Stimulated activated CD4-positive, alpha-beta T cell treated with anti-CD3 and anti-CD28 coated beads, Interleukin-12 subunit alpha, Interleukin-12 subunit beta, amount 100 ng/mL, for 48 hours (primary cell): Measurements from ENCODE around the gene LFNG.

Experiments used
- DNase-seq, 3 donors: peaks; one replicate each; pipeline ENCODE4 v3.0.0-alpha.2; 2020; ENCODE audit warnings: low read depth in 2 of 3, low spot score in 1 of 3

LFNG gene

DNA sequence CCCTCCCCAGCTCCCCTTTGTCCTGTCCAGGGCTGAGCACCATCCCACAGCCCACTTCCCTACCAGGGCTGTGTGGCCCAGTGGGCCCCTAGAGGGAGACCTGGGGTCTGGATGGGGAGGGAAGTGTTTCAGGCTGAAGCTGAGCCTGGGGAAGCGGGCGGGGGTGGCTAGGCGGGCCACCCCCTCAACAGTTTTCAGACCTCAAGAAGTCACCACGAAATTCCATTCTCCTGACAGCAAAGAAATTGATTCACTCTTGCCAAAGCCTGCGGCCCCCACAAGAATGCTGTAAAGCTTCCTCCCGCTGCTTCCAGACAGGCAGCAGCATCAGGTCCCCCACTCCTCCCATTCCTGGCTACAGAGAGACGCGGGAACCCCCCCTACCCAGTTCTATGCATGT, 2.5 kb upstream of the LFNG start:
- no peak for DNase-seq

DNA sequence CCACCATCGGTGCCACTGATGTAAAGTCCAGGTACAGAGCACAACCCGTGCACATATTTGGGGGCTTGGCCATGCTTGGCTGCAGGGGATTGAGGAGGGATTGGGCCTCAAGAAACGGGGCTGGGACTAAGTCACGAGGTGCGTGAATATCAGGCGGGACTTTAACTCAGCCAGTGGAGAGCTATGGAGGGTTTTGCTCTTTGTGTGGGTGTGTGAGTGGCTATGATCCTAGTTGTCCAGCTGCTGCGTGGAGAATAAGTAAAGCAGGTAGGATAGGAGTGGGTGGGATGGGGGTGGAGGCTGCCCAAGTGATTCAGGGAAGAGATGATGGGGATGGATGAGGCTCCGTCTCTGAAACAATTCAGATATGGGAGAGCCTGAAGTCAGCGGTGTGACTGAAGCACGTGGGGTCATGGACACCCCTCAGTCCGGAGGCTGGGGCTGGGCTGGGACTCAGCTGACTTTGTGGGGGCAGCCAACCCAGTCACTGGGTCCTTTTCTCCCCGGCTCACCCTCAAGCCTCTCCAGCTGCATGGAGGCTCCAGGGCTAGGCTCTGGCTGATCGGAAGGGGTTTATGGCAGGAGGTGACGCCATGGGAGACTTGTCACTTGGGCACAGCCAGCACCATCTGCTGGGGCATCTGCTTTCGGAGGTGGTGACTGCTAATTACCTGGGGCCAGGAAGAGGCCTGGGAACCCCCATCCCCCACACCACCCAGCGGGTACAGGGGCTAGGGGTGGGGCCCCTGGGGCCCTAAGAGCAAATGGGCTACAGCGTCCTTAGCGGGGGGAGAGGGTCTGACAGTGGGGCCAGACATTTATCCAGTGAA, 1.7 kb upstream of the LFNG start:
- DNase-seq: no peak

DNA sequence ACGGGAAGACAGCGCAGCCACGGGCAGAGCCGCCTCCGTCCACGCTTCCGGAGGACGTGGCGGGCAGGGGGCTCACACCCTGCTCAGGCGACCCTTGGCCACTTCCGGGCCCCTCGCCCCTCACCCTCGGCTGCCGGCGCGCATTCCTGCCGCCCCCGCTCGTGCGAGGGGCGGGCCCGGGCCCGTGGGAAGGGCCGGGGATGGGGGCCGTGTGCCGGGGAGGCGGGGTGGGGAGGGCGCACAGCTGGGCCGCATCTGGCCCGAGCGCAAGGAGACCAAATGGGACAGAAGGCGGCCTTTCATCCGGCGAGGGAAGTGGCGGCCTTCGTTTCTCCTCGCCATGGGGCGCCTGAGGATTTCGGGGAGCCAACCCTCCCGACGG, 846 bp upstream of the LFNG start:
- DNase-seq: no peak

DNA sequence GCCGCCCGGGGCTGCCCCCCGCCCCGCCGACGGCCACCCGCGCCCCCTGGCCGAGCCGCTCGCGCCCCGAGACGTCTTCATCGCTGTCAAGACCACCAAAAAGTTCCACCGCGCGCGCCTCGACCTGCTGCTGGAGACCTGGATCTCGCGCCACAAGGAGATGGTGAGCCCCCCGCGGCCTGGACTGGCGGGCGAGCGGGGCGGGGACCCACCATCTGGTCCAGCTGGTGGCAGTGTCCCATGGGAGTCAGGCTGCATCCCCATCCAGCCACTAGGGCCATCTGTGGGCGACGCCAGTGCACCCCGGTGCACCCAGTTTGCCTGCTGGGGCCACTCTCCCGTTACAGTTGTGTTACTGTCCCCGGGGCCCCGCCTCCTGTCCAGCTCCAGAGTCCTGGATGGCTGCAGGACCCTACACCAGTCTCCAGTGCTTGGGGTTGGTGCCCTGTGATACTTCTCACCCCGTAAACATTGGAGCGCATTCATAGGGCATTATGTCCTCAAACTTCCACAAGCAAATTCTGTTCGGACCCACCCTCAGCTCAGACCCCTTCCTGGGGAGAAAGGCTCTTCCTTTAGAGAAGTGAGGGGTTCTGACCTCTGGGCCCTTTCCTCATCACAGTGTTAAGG, 672 bp downstream of the LFNG start:
- no peak for DNase-seq

DNA sequence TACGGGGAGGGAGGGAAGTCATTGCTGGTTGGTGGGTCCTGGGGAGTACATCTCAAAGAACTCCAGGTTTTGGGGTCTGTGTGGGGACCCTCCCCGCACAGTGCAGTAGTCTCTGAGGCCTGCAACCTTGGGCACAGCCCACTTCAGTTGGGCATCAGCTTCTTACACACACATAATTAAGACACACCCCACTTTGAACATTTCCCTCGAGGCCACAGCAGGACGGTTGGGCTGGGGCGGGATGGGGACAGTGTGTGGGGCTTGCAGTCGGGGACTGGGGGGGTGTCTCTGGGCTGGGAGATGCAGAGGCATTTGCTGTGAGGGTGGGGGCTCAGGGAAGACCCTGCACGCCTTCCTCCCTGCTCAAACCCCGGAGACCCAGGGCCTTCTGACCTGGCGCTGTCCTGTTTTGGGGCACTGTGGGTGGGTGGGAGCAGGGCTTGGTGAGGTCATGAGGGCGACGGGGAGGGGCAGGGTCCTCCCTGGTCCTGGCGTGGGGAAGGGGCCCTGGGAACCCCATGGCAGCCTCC, 1.3 kb downstream of the LFNG start:
- DNase-seq: no peak

DNA sequence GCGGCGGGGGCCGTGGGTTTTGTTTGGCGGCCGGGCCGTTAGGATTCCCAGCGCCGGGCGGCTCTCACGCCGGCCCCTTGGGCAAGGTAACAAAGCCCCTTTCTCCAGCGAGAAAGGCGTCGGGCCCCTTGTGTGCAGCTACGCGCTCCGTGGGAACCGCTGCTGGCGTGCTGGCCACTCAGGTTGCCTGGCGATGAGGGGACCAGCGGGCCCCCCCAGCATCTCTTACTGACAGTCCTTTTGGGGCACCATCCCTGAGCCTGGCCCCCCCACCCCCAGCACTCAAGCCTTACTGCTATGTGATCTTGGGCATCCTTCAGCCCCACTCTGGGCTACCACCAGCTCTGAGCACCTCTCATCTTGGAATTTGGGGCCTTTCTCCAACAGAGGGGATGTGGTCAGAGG, 1.8 kb downstream of the LFNG start:
- no peak for DNase-seq

DNA sequence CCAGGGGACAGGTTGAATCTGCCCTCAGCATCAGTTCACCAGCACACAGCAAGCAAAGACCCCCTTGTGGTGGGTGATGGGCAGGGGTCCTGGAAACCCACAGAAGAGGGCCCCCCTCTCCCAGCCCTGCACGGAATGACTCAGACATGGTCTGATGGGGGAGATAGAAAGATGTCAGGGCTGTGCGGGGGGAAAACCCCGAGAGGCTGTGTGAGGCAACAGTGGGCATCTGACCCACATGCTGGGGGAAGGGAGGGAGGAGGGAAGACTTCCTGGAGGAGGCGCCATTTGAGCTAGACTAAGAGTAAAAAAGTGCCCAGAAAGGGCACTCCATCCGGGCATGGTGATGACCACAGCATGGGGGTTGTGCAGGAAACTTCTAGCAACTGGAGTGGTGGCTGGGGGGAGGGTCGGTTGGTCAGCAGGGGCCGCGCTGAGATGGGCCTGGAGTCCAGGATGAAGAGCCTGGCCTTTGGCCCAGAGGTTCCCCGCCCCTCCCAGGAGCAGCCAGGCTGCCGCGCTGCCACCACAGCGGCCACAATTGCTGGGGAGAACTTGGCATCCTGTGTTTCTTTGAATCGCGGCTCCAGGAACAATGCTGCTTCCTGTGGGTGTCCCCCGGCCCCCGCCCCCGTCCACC, 2.5 kb downstream of the LFNG start:
- peak in 2 of 3 donors; percentile 52 to 62 for DNase-seq

DNA sequence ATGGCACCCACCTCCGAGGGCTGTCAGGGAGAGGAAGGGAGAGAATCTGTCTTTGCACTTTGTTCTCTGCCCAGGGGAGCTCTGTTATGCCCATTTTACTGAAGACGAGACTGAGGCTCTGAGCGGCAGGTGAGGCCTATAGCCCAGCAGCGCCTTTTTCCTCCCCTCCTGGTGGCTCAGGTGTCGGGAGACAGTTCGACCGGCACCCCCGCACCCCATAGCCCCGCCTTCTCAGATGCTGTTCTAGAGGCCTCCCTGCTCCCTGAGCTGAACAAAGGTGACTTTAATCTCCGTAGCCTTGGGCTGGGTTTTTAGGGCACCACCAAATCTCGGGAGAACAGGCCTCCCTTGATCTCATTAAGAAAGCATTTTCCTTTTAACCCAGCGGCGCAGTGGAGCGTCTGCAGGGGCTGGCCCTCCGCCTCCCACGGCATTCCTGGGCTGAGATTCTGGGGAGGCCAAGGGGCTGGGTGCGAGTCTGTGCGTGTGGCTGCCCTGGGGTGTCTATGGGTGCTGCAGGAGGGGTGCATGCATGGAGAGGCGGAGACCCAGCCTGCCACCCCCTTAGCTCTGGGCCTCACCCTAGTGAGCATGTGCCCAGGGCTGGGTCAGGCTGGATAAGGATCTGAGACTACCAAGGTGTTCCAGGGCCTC, 3.3 kb downstream of the LFNG start:
- DNase-seq: no peak

DNA sequence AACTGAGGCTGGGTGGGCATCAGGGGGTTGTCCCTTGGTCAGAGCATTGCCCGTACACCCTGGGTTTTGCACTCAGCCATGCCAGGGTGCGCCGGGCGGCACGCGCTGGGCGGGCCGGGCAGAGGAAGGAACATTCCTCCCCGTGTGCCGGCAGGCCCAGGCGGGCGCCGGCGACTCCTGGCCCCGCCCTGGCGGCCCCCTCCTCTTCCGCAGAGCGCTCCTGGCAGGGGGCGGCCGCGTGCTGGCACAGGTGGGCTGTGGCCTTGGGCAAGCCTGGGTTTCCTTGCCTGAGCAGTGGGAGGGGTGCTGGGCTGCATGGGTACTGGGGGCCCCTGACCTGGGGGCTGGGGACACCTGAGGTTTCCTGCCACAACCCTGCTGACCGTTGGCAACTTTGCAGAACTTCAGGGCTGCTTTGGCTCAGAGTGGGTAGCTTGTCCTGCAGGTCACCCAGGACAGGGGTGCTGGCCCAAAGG, 3.9 kb downstream of the LFNG start:
- DNase-seq: no peak

DNA sequence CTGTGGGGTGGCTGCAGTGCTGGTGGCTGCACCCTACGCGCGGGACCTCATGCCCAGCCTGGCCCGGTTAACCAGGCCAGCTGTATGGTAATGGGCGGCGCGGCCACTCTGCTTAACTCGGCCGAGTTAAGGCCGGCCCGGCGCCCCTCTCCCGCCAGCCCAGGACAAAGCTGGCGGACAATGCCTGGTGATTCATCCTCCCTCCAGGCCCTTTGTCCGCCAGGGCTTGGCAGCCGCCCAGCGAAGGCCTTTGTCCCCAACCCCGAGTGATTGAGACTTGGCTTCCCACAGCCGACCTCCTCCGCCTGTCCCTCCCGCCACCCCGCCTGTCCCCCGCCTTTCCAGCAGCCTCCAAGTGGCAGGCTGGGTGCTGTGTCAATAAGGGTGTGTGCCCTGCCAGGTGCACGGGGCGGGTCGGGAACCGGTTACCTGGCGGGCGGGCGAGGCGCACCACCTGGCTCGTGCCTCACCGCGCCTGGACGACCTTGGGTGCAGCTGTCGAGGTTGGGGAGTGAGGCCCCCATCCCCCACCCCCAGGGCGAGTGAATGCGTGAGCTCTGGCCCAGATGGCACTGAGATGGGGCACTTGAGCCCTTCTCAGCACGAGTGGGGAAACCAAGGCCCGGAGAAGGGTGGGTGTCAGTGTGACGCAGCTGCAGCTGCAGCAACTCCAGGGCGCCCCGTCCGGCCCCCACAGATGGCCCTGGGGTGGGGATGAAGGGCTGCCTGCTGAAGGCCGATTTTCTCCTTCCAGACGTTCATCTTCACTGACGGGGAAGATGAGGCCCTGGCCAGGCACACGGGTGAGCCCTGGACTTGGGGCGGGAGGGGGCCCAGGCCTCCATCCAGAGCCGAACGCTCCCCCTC, 4.6 kb downstream of the LFNG start:
- DNase-seq: no peak

DNA sequence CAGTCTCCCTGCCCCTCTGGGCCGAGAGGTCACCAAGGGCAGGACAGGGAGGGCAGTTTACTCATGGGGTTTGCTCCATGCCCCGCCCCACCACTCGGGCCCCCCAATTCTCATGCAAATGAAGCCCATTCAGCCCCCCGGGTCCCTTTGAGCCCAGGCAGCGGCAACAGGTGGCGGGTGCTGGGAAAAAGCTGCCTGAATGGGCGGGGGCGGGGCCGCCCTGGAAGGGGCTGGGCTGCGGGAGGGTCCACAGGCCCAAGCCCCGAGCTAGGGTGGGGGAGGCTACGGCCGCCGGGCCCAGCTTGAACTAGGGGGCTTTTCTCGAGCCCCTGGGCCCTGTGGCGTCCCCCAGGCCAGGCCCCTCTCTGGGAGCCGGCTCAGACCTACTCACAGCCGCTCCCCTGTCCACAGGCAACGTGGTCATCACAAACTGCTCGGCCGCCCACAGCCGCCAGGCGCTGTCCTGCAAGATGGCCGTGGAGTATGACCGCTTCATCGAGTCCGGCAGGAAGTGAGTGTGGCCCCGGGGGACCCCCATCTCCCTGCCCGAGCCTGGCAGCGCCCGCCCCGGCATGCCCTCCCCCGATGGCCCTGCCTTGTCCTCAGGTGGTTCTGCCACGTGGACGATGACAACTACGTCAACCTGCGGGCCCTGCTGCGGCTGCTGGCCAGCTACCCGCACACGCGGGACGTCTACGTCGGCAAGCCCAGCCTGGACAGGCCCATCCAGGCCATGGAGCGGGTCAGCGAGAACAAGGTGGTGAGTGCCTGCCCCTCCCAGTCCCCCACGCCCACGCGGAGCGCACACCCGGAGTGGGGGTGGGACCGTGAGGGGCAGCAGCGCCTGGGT, 5.5 kb downstream of the LFNG start:
- DNase-seq: no peak

DNA sequence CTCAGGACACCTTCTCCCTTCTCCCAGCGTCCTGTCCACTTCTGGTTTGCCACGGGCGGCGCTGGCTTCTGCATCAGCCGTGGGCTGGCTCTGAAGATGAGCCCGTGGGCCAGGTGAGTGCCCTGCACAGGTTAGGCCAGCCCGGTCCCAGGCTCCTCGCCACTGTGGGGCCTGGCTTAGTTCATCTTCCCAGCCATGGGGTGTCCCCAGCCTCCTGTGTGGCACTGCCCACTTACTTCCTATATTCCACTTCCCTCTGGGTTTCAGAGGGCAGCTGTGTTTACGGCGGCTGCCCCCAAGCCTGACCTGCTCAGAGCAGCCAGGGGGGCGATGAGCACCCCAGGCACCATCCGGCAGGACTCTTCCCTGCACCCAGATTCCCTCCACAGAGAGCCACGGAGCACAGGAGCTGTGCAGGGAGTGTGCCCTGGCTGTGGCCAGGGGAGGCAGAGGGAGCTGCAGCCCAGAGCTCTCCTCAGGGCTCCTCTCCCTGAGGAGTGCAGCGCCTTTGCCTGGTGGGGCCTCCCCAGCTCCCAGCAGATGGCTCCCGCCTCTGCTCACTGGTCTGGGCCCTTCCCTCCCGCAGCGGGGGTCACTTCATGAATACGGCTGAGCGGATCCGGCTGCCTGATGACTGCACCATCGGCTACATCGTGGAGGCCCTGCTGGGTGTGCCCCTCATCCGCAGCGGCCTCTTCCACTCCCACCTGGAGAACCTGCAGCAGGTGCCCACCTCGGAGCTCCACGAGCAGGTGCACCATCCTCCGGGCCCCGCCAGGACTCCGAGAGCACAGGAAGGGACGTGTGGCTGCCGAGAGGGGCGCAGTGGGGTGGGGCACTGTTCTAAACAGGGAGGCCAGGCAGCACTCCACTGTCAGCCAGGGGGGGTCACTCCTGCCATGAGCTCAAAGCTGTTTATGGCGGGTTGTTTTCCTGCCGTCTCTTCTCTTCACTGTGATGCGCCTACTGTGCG, 6.4 kb downstream of the LFNG start:
- DNase-seq: no peak

DNA sequence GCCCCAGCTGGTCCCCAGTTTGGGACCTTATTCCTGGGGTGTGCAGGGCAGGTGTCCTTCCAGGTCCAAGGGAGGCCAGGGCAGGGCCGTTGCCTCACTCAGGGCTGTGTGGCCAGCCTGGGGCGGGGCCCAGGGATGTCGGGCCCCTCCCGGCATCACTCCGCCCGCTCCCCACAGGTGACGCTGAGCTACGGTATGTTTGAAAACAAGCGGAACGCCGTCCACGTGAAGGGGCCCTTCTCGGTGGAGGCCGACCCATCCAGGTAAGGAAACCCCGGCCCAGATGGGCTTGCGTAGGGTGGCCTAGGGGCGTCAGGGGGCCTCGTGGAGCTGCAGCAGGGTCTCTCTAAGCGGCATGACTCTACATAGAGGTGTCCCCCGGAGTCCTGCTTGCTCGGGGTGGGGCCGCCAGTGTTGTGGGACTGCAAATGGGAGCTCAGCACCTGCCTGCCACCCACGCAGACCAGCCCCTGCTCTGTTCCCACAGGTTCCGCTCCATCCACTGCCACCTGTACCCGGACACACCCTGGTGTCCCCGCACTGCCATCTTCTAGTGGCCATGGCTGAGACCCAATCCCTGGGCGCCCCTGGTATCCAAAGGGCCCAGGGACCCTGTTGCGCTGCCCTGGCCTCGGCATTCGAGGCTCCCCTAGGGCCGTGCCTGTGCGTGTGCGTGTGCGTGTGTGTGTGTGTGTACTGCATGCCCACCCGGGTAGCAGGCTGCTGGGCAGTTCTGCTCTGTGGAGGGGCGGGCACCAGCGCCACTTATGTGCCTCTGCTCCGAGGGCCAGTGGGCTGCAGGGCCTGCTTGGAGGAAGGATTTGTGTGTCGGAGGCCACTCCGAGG, 7.3 kb downstream of the LFNG start:
- no peak for DNase-seq

DNA sequence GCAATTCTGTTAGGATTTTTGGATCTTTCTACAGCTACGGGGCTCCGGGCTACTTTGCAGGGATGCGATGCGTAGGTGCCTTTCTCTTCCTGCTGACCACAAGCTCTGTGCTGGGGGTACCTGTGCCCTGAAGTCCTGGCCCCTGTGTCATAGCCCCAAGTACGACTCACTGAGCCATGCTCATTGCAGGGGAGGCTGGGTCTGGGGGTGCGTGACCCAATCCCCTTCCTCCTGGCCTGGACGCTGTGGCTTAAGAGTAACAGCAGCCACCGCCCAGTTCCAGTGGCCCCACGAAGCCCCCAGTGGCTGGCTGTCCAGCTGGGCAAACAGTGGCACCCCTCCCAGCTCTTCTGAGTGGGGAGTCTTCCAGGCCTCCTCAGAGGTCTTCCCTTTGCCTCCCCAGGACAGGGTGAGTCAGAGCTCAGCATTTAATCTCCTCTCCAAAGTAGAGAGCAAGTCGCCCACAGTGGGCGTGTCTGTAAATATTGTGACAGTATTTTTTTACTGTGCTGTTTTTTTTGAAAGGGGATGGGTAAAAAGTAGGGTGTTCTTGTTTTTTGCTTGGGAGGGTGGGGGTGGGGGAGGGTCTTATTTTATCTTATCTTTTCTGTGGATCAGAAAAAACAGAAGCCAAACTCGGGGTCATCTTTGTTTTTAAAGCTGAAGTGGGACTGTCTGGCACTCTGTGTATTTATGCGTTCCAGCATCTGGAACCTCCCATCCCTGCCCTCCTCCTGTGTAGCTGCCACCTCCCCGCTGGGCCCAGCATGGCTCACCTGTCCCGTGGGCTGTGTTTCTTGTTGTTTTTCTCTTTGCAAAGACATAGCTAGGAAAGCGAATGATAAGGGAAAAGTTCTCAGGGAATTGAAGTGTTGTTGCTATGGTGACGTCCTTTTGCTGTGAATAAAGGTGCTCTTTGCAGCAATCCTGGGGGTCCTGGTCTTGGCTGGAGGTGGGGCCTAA, 8.2 kb downstream of the LFNG start:
- DNase-seq: no peak

DNA sequence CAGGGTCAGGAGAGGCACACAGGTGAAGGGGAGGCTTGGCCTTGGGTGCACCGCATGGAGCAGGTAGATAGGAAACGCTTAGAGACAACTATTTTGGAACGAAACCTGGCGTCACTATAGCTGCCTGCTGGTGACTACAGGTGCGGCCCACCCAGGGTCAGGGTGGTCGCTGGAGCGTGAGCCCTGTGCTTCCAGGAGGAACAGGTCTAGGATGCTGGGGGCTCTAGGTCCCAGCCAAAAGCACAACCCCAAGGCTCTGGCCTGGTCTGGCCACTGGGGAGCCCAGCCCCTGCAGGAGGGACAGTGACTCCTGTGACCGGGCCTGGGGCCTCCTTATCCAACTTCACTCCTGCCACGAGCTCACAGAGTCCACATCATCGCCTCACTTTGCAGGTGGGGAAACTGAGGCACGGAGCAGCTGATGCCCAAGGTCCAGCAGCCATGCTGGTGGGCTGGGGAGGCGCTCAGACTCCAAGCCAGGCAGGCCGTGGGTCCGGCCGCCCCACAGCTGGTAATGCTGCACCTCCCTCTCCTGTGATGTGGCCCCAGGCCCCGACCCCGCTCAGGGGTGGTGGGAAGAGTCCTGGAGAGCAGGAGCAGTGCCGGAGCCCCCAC, 9.0 kb downstream of the LFNG start:
- no peak for DNase-seq
